HepG2 (cell line): ENCODE data around the gene NKAIN4. TPM values are rescaled to one million over a fixed set of nuclear protein-coding genes. Genes with fewer than 3 reads are reported as not detected.

ENCODE experiments used
- ATAC-seq: fragments of 200-7000 bp; cut with Tn5 transposase; 3 replicates; pipeline ENCODE4 v1.9.1; 2020; ENCODE audit warnings: mild to moderate bottlenecking, moderate library complexity
- BruUV-seq: library from RNA; stranded (reverse); fragments of 400-500 nt; replicated peaks from 2 replicates; lab custom pipeline; 2021; lab: Mats Ljungman, UMichigan
- CTCF ChIA-PET: fragments of 300-600 bp; formaldehyde crosslinking; extraction: SDS; loops from one replicate; lab custom pipeline; 2021; ENCODE audit warnings: low total read pairs, inconsistent platforms, low intra/inter-chr PET ratio; lab: Yijun Ruan, JAX
- POLR2A ChIA-PET: fragments of 350-600 bp; sonication (Branson Sonifier 250); formaldehyde crosslinking; loops from one replicate; lab custom pipeline; 2020; ENCODE audit warnings: antibody characterized with exemption, inconsistent platforms; lab: Yijun Ruan, JAX
- DNase-seq: peaks from one replicate; pipeline ENCODE4 v3.0.0-alpha.2; 2015; ENCODE audit warnings: low spot score
- FAIRE-seq: peaks from 3 replicates; lab custom pipeline; 2011; peaks lifted over from hg19 to GRCh38; lab: Jason Lieb, UNC
- H2AFZ ChIP-seq: one replicate; pipeline ENCODE4 v1.6.1; 2011; ENCODE audit warnings: low read length, inconsistent platforms
- H3K27ac ChIP-seq: fragments of 300-600 bp; 3 replicates; pipeline ENCODE4 v1.8.0; 2011; ENCODE audit warnings: mixed run types, mild to moderate bottlenecking, mixed read lengths, low read length, inconsistent platforms; ENCODE audit not compliant: insufficient read depth; ENCODE audit errors: extremely low read length
- H3K27me3 ChIP-seq, 2 experiments: fragments of 200-600 bp in 1 of 2; 2 replicates in 1 of 2; 3 replicates in 1 of 2; pipeline versions ENCODE4 v1.6.0 to v1.8.0; 2011; ENCODE audit warnings: low read length in 2 of 2, mild to moderate bottlenecking in 2 of 2, moderate library complexity in 2 of 2, inconsistent platforms in 1 of 2; ENCODE audit not compliant: insufficient read depth in 2 of 2, control insufficient read depth in 1 of 2
- H3K36me3 ChIP-seq, 2 experiments: fragments of 200-600 bp in 1 of 2; replicated peaks in 1 of 2; 2 replicates in 1 of 2; 3 replicates in 1 of 2; pipeline versions ENCODE4 v1.5.1 to v1.8.0; 2011; ENCODE audit warnings: low read length in 2 of 2, inconsistent platforms in 1 of 2; ENCODE audit not compliant: insufficient read depth in 2 of 2, control insufficient read depth in 1 of 2
- H3K4me1 ChIP-seq: 2 replicates; pipeline ENCODE4 v1.5.1; 2012; ENCODE audit warnings: low read length, inconsistent platforms; ENCODE audit not compliant: insufficient read depth
- H3K4me2 ChIP-seq: 2 replicates; pipeline ENCODE4 v1.6.0; 2011; ENCODE audit warnings: low read depth, low read length, inconsistent platforms
- H3K4me3 ChIP-seq, 3 experiments: fragments of 200-600 bp in 1 of 3; sonication (generic), shearing (Covaris generic) in 1 of 3; replicated peaks in 1 of 3; 2 replicates each; pipeline ENCODE4 v1.5.1; 2011 to 2016; ENCODE audit warnings: low read length in 3 of 3, inconsistent platforms in 2 of 3, low read depth in 2 of 3, mild to moderate bottlenecking in 2 of 3, control low read depth in 1 of 3, mixed read lengths in 1 of 3; ENCODE audit not compliant: insufficient read depth in 1 of 3
- H3K79me2 ChIP-seq: one replicate; pipeline ENCODE4 v1.6.1; 2011; ENCODE audit warnings: low read length, inconsistent platforms; ENCODE audit not compliant: insufficient read depth
- H3K9ac ChIP-seq: 2 replicates; pipeline ENCODE4 v1.6.0; 2011; ENCODE audit warnings: mild to moderate bottlenecking, low read depth, low read length, inconsistent platforms; ENCODE audit not compliant: insufficient read depth
- H3K9me3 ChIP-seq: 2 replicates; pipeline ENCODE4 v1.5.1; 2012; ENCODE audit warnings: mild to moderate bottlenecking, low read length
- H4K20me1 ChIP-seq: 2 replicates; pipeline ENCODE4 v1.6.0; 2011; ENCODE audit warnings: inconsistent platforms, mild to moderate bottlenecking, low read length, moderate library complexity; ENCODE audit not compliant: insufficient read depth
- RBM22 ChIP-seq: fragments of 200-400 bp; formaldehyde crosslinking; optimal IDR thresholded peaks from 2 replicates; pipeline ENCODE3; 2017; ENCODE audit warnings: mild to moderate bottlenecking, low read length, moderate library complexity
- TCF12 ChIP-seq, 2 experiments: fragments of 450-650 bp in 1 of 2; sonication (generic) in 1 of 2; formaldehyde crosslinking in 1 of 2; IDR thresholded peaks; 2 replicates each; pipeline versions ENCODE4 v1.6.1 to v1.8.0; 2017 to 2022; ENCODE audit warnings: antibody characterized with exemption in 1 of 2, mild to moderate bottlenecking in 1 of 2, missing genetic modification reagents in 1 of 2, moderate library complexity in 1 of 2
- ZNF367 ChIP-seq: sonication (generic); formaldehyde crosslinking; IDR thresholded peaks from 2 replicates; pipeline ENCODE4 v1.4.0; 2020; ENCODE audit warnings: missing genetic modification reagents, borderline replicate concordance
- ZNF510 ChIP-seq: sonication (generic); formaldehyde crosslinking; IDR thresholded peaks from 2 replicates; pipeline ENCODE4 v1.4.0; 2020; ENCODE audit warnings: low read depth, mild to moderate bottlenecking, missing genetic modification reagents
- WGBS: methylation state at CpG from one replicate; pipeline ENCODE4 v1.1.6; 2017; ENCODE audit warnings: low lambda C conversion rate; 5-methylcytosine and 5-hydroxymethylcytosine counted together
- in situ Hi-C: cut with HindIII; loops from 2 replicates; pipeline ENCODE4 v1.10.0; 2017; ENCODE audit warnings: low pct_unique_long_range_greater_than_20kb; ENCODE audit not compliant: extremely low pct_ligation_motif_present
- intact Hi-C: fragments of 100-400 bp; cut with micrococcal nuclease; formaldehyde crosslinking; loops from one replicate; pipeline ENCODE4 v1.10.0; 2022; ENCODE audit not compliant: unreplicated experiment
- polyA plus RNA-seq, 8 experiments: library from polyadenylated mRNA; depleted of rRNA in 3 of 8; stranded (reverse) in 7 of 8; unstranded in 1 of 8; fragments of >200 nt; fragmentation: Illumina TruSeq in 4 of 8; extraction: Trizol in 4 of 8; gene quantifications; 2 replicates each; pipeline versions ENCODE4 v1.2.1 to v1.2.3, GENCODE V29; 2011 to 2016; ENCODE audit warnings: low read depth in 4 of 8, missing spikeins in 1 of 8, mixed read lengths in 1 of 8; ENCODE audit not compliant: insufficient read depth in 1 of 8
- total RNA-seq, 5 experiments: library from RNA; depleted of rRNA; stranded (reverse); fragments of >200 nt; fragmentation: Illumina TruSeq; extraction: Trizol; gene quantifications; 2 replicates each; pipeline ENCODE4 v1.2.3, GENCODE V29; 2016; ENCODE audit warnings: low read depth in 1 of 5
- TF ChIP-seq, protein P1 (sequence below): IDR thresholded peaks from 2 replicates; pipeline ENCODE4 v1.6.1; 2016; ENCODE audit warnings: missing compliant biosample characterization, missing genetic modification reagents, borderline replicate concordance
- TF ChIP-seq, protein P2 (sequence below): sonication (generic); formaldehyde crosslinking; IDR thresholded peaks from 2 replicates; pipeline ENCODE4 v1.9.0; 2021; ENCODE audit warnings: missing genetic modification reagents, borderline replicate concordance

The NKAIN4 gene
- total and polyA plus RNA-seq, 2 of the 13 experiments (the other 11 are each of a cell fraction or from before 2014, with no cell fraction given): not detected

GRCh38 chr20:63280371-63280770 lies 26.1 kb upstream of the NKAIN4 start:
- Histone ChIP-seq H3K27me3 (no peaks in the 10 kb centered on the region), H3K4me1 (0 out of 2 replicates have a peak, but pooled peaks cover under 1% of the 10 kb centered on the region), H4K20me1 (peaks cover 15% of the 10 kb centered on the region; the same call in 1 of the 2 replicates), H3K9ac (no peak overlapping the region), H3K4me3 (no peak overlapping the region), H3K9me3 (no peaks in the 10 kb centered on the region)
- POLR2A ChIA-PET: interaction anchor here (1.6 kb wide), 1 partner anchor 8 kb away, joined by 4 read pairs; the partner anchor contains the start of gene ARFGAP1
- no peak for DNase-seq
- ATAC-seq: no peak
- intact Hi-C loops: no loop called here
- FAIRE-seq: no peak
- peak; percentile 6 for TF ChIP-seq RBM22
- no peak for TF ChIP-seq ZNF510 (CRISPR knock-in tag)
- TF ChIP-seq, all 625 proteins: peak for 1
- in situ Hi-C loops: no loop called here
- Histone ChIP-seq H3K27ac (no peak overlapping the region), H3K4me2 (no peak overlapping the region), H3K36me3 (peaks cover 56 to 91% of the 10 kb centered on the region in 2 experiments), H3K79me2 (peaks cover 15% of the 10 kb centered on the region), H2AFZ (no peak overlapping the region)
- 97% methylated on average over 6 of the region's 6 CpGs for WGBS
- CTCF ChIA-PET: interaction anchor here (1.5 kb wide), 1 partner anchor 57 kb away, joined by 4 read pairs; no protein-coding TSS in a partner anchor
- BruUV-seq: no TSS peak

GRCh38 chr20:63279931-63280330 lies 25.7 kb upstream of the NKAIN4 start:
- H3K9me3 ChIP-seq: no peaks in the 10 kb centered on the region
- peaks cover 19% of the 10 kb centered on the region for H3K79me2 ChIP-seq
- FAIRE-seq (no peak), DNase-seq (no peak), ATAC-seq (no peak)
- intact Hi-C loops (no loop called here), in situ Hi-C loops (no loop called here)
- WGBS: 98% methylated on average over 15 of the region's 15 CpGs
- TF ChIP-seq, protein P1, sequence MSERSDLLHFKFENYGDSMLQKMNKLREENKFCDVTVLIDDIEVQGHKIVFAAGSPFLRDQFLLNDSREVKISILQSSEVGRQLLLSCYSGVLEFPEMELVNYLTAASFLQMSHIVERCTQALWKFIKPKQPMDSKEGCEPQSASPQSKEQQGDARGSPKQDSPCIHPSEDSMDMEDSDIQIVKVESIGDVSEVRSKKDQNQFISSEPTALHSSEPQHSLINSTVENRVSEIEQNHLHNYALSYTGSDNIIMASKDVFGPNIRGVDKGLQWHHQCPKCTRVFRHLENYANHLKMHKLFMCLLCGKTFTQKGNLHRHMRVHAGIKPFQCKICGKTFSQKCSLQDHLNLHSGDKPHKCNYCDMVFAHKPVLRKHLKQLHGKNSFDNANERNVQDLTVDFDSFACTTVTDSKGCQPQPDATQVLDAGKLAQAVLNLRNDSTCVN (CRISPR knock-in tag): no peak
- TF ChIP-seq, protein P2, sequence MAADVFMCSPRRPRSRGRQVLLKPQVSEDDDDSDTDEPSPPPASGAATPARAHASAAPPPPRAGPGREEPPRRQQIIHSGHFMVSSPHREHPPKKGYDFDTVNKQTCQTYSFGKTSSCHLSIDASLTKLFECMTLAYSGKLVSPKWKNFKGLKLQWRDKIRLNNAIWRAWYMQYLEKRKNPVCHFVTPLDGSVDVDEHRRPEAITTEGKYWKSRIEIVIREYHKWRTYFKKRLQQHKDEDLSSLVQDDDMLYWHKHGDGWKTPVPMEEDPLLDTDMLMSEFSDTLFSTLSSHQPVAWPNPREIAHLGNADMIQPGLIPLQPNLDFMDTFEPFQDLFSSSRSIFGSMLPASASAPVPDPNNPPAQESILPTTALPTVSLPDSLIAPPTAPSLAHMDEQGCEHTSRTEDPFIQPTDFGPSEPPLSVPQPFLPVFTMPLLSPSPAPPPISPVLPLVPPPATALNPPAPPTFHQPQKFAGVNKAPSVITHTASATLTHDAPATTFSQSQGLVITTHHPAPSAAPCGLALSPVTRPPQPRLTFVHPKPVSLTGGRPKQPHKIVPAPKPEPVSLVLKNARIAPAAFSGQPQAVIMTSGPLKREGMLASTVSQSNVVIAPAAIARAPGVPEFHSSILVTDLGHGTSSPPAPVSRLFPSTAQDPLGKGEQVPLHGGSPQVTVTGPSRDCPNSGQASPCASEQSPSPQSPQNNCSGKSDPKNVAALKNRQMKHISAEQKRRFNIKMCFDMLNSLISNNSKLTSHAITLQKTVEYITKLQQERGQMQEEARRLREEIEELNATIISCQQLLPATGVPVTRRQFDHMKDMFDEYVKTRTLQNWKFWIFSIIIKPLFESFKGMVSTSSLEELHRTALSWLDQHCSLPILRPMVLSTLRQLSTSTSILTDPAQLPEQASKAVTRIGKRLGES (CRISPR knock-in tag): no peak
- TF ChIP-seq ZNF367 (CRISPR knock-in tag) (no peak), TCF12 (IDR thresholded peaks at IDR 0.05) (no peak), TCF12 (CRISPR knock-in tag; IDR thresholded peaks at IDR 0.05) (0 out of 2 replicates have a peak, but pooled peaks have one; percentile 34)
- no peak overlapping the region for H3K4me3 ChIP-seq
- no peak overlapping the region for H2AFZ ChIP-seq
- peaks cover 54 to 91% of the 10 kb centered on the region in 2 experiments for H3K36me3 ChIP-seq
- H3K27ac ChIP-seq: no peak overlapping the region
- POLR2A ChIA-PET: interaction anchor here (1.6 kb wide), 1 partner anchor 7 kb away, joined by 4 read pairs; the partner anchor contains the start of gene ARFGAP1
- H3K4me2 ChIP-seq: no peak overlapping the region
- CTCF ChIA-PET: interaction anchor here (1.5 kb wide), 1 partner anchor 56 kb away, joined by 4 read pairs; no protein-coding TSS in a partner anchor
- H3K9ac ChIP-seq: no peak overlapping the region
- BruUV-seq: no TSS peak
- H3K4me1 ChIP-seq: peaks cover 5% of the 10 kb centered on the region
- H3K27me3 ChIP-seq: no peaks in the 10 kb centered on the region
- peaks cover 19% of the 10 kb centered on the region; the same call in 1 of the 2 replicates for H4K20me1 ChIP-seq
